ENCODE results near the gene MAD1L1. TPM values are rescaled to one million over a fixed set of nuclear protein-coding genes. Genes with fewer than 3 reads are reported as not detected.
A peak's percentile ranks its signal among the peaks of the same experiment; 100 is the strongest.

MAD1L1 gene
- total and polyA plus RNA-seq, 11 donors: 11.1 to 29.7 (median 20.9) TPM

GRCh38 chr7:2172311-2173188 is 60.2 kb downstream of the MAD1L1 start:
- WGBS, 4 donors: 54 to 73% (median 62%) methylated on average over 13 to 39 of the region's 39 CpGs
- Histone ChIP-seq H3K4me1 (peaks cover 4 to 40% (median 28%) of the 10 kb centered on the region in 12 donors), H3K27ac (peak overlapping the region in 7 of 12 donors; percentile 16 to 63 (median 35)), H3K4me3 (no peak overlapping the region), H3K36me3 (peaks cover 0 to 9% (median 0%) of the 10 kb centered on the region in 9 donors), H3K9me3 (no peaks in the 10 kb centered on the region), H3K27me3 (no peaks in the 10 kb centered on the region)
- ATAC-seq (peak in 3 of 4 donors; percentile 18 to 33 (median 23)), DNase-seq (no peak)
- TF ChIP-seq, protein P1, sequence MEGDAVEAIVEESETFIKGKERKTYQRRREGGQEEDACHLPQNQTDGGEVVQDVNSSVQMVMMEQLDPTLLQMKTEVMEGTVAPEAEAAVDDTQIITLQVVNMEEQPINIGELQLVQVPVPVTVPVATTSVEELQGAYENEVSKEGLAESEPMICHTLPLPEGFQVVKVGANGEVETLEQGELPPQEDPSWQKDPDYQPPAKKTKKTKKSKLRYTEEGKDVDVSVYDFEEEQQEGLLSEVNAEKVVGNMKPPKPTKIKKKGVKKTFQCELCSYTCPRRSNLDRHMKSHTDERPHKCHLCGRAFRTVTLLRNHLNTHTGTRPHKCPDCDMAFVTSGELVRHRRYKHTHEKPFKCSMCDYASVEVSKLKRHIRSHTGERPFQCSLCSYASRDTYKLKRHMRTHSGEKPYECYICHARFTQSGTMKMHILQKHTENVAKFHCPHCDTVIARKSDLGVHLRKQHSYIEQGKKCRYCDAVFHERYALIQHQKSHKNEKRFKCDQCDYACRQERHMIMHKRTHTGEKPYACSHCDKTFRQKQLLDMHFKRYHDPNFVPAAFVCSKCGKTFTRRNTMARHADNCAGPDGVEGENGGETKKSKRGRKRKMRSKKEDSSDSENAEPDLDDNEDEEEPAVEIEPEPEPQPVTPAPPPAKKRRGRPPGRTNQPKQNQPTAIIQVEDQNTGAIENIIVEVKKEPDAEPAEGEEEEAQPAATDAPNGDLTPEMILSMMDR (IDR thresholded peaks at IDR 0.05): no peak
- no peak for TF ChIP-seq POLR2A (IDR thresholded peaks at IDR 0.05)
- intact Hi-C loops (cut with DNase I): loop anchor here in 1 of 10 donors (10.0 kb wide), 1 partner anchor 68 kb away; no protein-coding TSS in a partner anchor

GRCh38 chr7:2171855-2172254 is 60.9 kb downstream of the MAD1L1 start:
- Histone ChIP-seq H3K4me1 (peaks cover 4 to 40% (median 28%) of the 10 kb centered on the region in 12 donors), H3K4me3 (no peak overlapping the region), H3K36me3 (peaks cover 0 to 8% (median 0%) of the 10 kb centered on the region in 9 donors), H3K27ac (peak overlapping the region in 5 of 12 donors; percentile 5 to 63 (median 19)), H3K27me3 (no peaks in the 10 kb centered on the region), H3K9me3 (no peaks in the 10 kb centered on the region)
- ATAC-seq (no peak), DNase-seq (no peak)
- TF ChIP-seq POLR2A (IDR thresholded peaks at IDR 0.05): no peak
- TF ChIP-seq, protein P1 (IDR thresholded peaks at IDR 0.05): no peak
- 91 to 100% (median 94%) methylated on average over 4 to 6 of the region's 6 CpGs for WGBS, 4 donors
- intact Hi-C loops (cut with DNase I): loop anchor here in 1 of 10 donors (10.0 kb wide), 1 partner anchor 67 kb away; no protein-coding TSS in a partner anchor

DNA sequence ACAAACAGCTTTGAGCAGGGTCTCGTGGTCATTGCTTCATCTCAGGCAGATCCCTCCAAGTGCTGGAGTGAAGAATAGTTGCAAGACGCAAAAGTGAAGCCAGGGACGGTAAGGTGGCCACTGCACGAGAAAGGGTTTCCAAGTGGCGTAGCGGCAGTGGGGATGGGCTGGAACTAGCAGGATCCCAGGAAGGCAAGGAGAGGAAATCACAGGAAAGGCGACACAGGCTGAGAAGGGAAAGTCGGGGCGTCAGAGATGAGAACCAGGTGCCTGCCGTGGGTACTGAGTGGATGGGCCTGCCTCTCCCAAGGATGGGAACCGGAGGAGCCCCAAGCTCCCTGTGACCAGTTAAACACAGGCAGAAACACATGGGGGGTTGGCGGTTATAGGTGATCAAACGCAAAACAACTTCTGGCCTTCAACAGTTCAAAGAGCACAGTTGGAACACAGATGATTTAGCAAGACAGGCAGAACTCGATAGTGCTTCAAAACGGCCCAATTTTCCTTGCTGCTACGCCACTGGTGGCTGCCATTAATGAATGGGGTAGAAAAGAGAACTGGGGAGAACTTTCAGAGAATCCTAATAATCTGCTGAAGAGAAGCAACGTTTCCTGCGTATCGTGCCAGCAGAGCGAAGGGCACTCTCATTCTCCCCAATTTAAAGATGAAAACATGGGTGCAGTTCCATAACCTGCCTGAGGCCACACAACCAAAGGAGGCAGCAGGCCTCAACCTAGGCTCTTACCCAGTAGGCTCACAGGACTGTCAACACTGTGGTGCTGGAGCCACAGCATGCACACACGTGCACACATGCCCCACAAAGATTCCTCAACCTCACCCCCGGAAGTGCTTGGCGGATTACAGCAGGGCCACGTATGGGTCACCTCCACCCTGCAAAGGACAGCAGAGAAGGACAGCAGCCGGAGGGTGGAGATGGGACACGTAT is 61.9 kb downstream of the MAD1L1 start:
- no peak for DNase-seq
- H3K4me1 ChIP-seq: peaks cover 4 to 45% (median 25%) of the 10 kb centered on the region in 12 donors
- no peak for ATAC-seq
- no peaks in the 10 kb centered on the region for H3K9me3 ChIP-seq
- TF ChIP-seq, protein P1 (IDR thresholded peaks at IDR 0.05): peak in 1 of 12 donors; percentile 16
- no peak for TF ChIP-seq POLR2A (IDR thresholded peaks at IDR 0.05)
- peaks cover 0 to 8% (median 0%) of the 10 kb centered on the region in 9 donors for H3K36me3 ChIP-seq
- H3K27ac ChIP-seq: no peak overlapping the region
- no peaks in the 10 kb centered on the region for H3K27me3 ChIP-seq
- WGBS, 4 donors: 89 to 95% (median 94%) methylated on average over 26 of the region's 26 CpGs
- H3K4me3 ChIP-seq: no peak overlapping the region
- intact Hi-C loops (cut with DNase I): loop anchor here in 1 of 10 donors (10.0 kb wide), 1 partner anchor 66 kb away; no protein-coding TSS in a partner anchor
